ENCODE measurements around the gene SLC9A8.
"Not testable (repeated sequence)": the region's sequence is repeated elsewhere in the genome, so short reads cannot be mapped to it uniquely, and the experiment has no call there.

SLC9A8 gene

GRCh38 chr20:49893242-49894072 is 80.8 kb downstream of the SLC9A8 start:
- no peak for DNase-seq (ENCODE audit: low read depth in 2 of 2)

GRCh38 chr20:49894073-49894470 is 81.4 kb downstream of the SLC9A8 start:
- DNase-seq (ENCODE audit: low read depth in 2 of 2) = no peak

GRCh38 chr20:49895474-49896093 is 83.0 kb downstream of the SLC9A8 start:
- not testable (repeated sequence) for DNase-seq (ENCODE audit: low read depth in 2 of 2)

GRCh38 chr20:49896204-49896603 is 83.6 kb downstream of the SLC9A8 start:
- DNase-seq (ENCODE audit: low read depth in 2 of 2) = no peak

- DNase-seq (ENCODE audit: low read depth in 2 of 2) = no peak
Measured at GRCh38 chr20:49899541-49900383, 87.1 kb downstream of the SLC9A8 start.

- DNase-seq (ENCODE audit: low read depth in 2 of 2) = no peak
Measured at GRCh38 chr20:49901588-49901987, 89.0 kb downstream of the SLC9A8 start.

GRCh38 chr20:49904440-49905214 is 92.0 kb downstream of the SLC9A8 start:
- no peak for DNase-seq (ENCODE audit: low read depth in 2 of 2)

- DNase-seq (ENCODE audit: low read depth in 2 of 2) = no peak
Measured at GRCh38 chr20:49905415-49906091, 92.9 kb downstream of the SLC9A8 start.

- no peak for DNase-seq (ENCODE audit: low read depth in 2 of 2)
Measured at GRCh38 chr20:49906101-49906604, 93.5 kb downstream of the SLC9A8 start.

GRCh38 chr20:49906615-49907154 is 94.1 kb downstream of the SLC9A8 start:
- no peak for DNase-seq (ENCODE audit: low read depth in 2 of 2)

- no peak for DNase-seq (ENCODE audit: low read depth in 2 of 2)
Measured at GRCh38 chr20:49907405-49908257, 95.0 kb downstream of the SLC9A8 start.

- no peak for DNase-seq (ENCODE audit: low read depth in 2 of 2)
Measured at GRCh38 chr20:49908258-49908565, 95.6 kb downstream of the SLC9A8 start.

- no peak for DNase-seq (ENCODE audit: low read depth in 2 of 2)
Measured at GRCh38 chr20:49909499-49910339, 97.1 kb downstream of the SLC9A8 start.

GRCh38 chr20:49910340-49910706 is 97.7 kb downstream of the SLC9A8 start:
- DNase-seq (ENCODE audit: low read depth in 2 of 2) = no peak

- DNase-seq (ENCODE audit: low read depth in 2 of 2) = no peak
Measured at GRCh38 chr20:49913399-49914047, 100.9 kb downstream of the SLC9A8 start.

GRCh38 chr20:49914310-49915117 is 101.9 kb downstream of the SLC9A8 start:
- DNase-seq (ENCODE audit: low read depth in 2 of 2) = no peak

- DNase-seq (ENCODE audit: low read depth in 2 of 2) = no peak
Measured at GRCh38 chr20:49915118-49915379, 102.4 kb downstream of the SLC9A8 start.

Measured in stimulated activated CD8-positive, alpha-beta memory T cell treated with anti-CD3 and anti-CD28 coated beads, Interleukin-7, amount 100 ng/mL, for 1 hour (primary cell).